Activated naive CD8-positive, alpha-beta T cell treated with anti-CD3 and anti-CD28 coated beads, Interleukin-2, amount 10 ng/mL, durations not matched to agents 7 days and 5 days (primary cell): ENCODE data around the gene SURF4. TPM values are rescaled to one million over a fixed set of nuclear protein-coding genes. Genes with fewer than 3 reads are reported as not detected.

Experiments used
- ATAC-seq: fragments of 150-1000 bp; cut with Tn5 transposase; one replicate; pipeline ENCODE4 v1.10.0; 2021; ENCODE audit warnings: low read depth, moderate library complexity
- POLR2A ChIA-PET: fragments of 350-600 bp; sonication (Branson Sonifier 250); formaldehyde crosslinking; loops from one replicate; lab custom pipeline; 2021; ENCODE audit warnings: antibody characterized with exemption; lab: Charles Lee
- DNase-seq: peaks from one replicate; pipeline ENCODE4 v3.0.0; 2021
- H3K27ac Mint-ChIP-seq: one replicate; pipeline ENCODE4 v1.8.0; 2022; ENCODE audit warnings: mild to moderate bottlenecking, mixed read lengths
- H3K27me3 Mint-ChIP-seq: one replicate; pipeline ENCODE4 v1.8.0; 2022; ENCODE audit warnings: mild to moderate bottlenecking, moderate library complexity, mixed read lengths
- H3K36me3 Mint-ChIP-seq: one replicate; pipeline ENCODE4 v1.8.0; 2021; ENCODE audit warnings: mild to moderate bottlenecking, mixed read lengths
- H3K4me1 Mint-ChIP-seq: one replicate; pipeline ENCODE4 v1.8.0; 2021; ENCODE audit warnings: mixed read lengths
- H3K4me3 Mint-ChIP-seq: one replicate; pipeline ENCODE4 v1.8.0; 2022; ENCODE audit warnings: mild to moderate bottlenecking, moderate library complexity, mixed read lengths
- H3K9me3 Mint-ChIP-seq: one replicate; pipeline ENCODE4 v1.8.0; 2021; ENCODE audit warnings: mixed read lengths
- total RNA-seq, 2 experiments: library from RNA; stranded (reverse); gene quantifications; one replicate each; pipeline ENCODE4 v1.2.3, GENCODE V29; 2021

SURF4 gene
- total RNA-seq, 2 experiments from 2014 or later, result 160 to 161 TPM

DNA sequence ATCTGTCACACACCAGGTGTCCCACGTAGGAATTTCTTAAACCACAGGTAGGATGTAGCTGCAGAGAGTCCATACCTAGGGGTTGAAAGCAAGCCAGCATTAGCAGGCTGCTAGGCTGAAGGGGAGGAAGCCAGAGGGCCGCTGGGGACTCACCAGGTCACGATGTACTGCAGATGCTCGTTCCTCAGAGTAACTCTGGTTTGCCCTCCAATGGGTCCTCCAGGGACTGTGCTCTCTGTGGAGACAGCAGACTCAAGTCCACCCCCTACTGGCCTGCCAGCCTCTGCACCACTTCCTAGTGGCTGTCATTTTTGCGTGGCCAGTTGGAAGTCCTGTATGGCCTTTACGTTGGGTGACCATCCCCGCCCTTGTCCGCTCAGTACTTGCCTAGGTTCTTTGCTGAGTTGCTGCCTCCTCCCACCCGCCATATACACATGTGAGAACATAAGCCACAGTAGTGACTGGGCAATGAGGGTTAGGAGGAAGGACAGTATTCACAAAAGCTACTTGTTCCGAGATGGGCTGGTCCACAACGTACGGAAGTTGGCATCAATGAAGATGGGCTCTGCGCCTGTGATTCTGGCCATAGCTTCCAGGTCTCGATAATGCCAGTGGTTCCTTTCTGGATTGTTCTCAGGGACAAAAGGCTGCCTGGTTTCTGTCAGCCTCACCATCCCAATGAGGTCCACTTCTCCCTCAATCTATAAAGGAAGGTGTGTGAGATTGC, 23.8 kb downstream of the SURF4 start:
- POLR2A ChIA-PET, result interaction anchor here (6.5 kb wide), 1 partner anchor 20 kb away, joined by 147 read pairs; no protein-coding TSS in a partner anchor

DNA sequence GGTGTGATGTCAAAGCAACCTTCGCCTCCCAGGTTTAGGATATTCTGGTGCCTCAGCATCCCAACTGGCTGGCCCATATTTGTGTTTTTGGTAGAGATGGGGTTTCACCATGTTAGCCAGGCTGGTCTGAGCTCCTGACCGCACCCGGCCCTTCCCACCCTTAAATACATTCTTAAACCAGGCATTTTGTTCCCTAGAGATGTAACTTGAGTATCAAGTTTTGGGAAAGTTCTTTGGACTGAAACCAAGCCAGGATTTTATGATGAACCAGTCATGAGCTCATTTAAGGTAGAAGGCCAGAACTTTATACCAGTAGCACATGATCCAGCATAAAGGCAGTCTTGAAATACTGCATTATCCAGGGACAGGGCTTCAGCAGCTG, 24.3 kb downstream of the SURF4 start:
- no peaks in the 10 kb centered on the region for H3K9me3 Mint-ChIP-seq
- no peak overlapping the region for H3K4me3 Mint-ChIP-seq
- H3K4me1 Mint-ChIP-seq, result peaks cover 29% of the 10 kb centered on the region
- no peak overlapping the region for H3K27ac Mint-ChIP-seq
- ATAC-seq (no peak), DNase-seq (no peak)
- H3K36me3 Mint-ChIP-seq, result peaks cover 35% of the 10 kb centered on the region
- POLR2A ChIA-PET, result interaction anchor here (6.5 kb wide), 1 partner anchor 21 kb away, joined by 147 read pairs; no protein-coding TSS in a partner anchor
- H3K27me3 Mint-ChIP-seq, result no peaks in the 10 kb centered on the region

More for the DNA sequence above, 23.8 kb downstream of the SURF4 start:
- Mint-ChIP-seq H3K27ac (no peak overlapping the region), H3K4me3 (no peak overlapping the region), H3K27me3 (no peaks in the 10 kb centered on the region), H3K36me3 (peaks cover 33% of the 10 kb centered on the region), H3K4me1 (peaks cover 25% of the 10 kb centered on the region), H3K9me3 (no peaks in the 10 kb centered on the region)
- ATAC-seq (no peak), DNase-seq (no peak)

DNA sequence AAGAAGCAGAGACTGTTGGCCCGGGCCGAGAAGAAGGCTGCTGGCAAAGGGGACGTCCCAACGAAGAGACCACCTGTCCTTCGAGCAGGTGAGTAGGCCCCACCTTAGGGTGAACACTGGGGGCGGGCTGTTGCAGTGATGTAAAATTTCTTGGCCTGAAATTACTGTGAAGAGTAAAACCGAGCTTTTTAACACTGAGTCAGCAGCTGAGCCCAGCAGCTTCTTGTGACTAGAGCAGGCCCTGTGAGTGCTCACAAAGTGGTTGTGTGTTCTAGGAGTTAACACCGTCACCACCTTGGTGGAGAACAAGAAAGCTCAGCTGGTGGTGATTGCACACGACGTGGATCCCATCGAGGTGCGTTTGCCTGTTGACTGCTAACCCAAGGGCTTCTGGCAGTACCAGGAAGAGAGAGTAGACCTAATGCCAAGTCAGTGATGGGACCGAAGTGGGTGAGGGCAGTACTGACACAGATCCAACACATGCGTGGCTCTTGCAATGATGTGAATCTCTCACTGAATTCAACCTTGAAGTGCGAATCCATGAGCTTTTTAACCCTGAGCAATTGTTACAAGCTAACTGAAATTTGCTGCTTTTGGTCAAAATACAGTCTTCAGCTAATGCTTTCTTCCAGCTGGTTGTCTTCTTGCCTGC, 25.8 kb downstream of the SURF4 start:
- H3K9me3 Mint-ChIP-seq, result no peaks in the 10 kb centered on the region
- POLR2A ChIA-PET, result interaction anchor here (1.1 to 6.5 kb wide), 2 partner anchors 10 to 22 kb away, joined by 3 to 147 read pairs; no protein-coding TSS in a partner anchor
- no peaks in the 10 kb centered on the region for H3K27me3 Mint-ChIP-seq
- ATAC-seq (no peak), DNase-seq (no peak)
- H3K4me3 Mint-ChIP-seq, result no peak overlapping the region
- no peak overlapping the region for H3K27ac Mint-ChIP-seq
- H3K36me3 Mint-ChIP-seq, result peaks cover 40% of the 10 kb centered on the region
- peaks cover 34% of the 10 kb centered on the region for H3K4me1 Mint-ChIP-seq

DNA sequence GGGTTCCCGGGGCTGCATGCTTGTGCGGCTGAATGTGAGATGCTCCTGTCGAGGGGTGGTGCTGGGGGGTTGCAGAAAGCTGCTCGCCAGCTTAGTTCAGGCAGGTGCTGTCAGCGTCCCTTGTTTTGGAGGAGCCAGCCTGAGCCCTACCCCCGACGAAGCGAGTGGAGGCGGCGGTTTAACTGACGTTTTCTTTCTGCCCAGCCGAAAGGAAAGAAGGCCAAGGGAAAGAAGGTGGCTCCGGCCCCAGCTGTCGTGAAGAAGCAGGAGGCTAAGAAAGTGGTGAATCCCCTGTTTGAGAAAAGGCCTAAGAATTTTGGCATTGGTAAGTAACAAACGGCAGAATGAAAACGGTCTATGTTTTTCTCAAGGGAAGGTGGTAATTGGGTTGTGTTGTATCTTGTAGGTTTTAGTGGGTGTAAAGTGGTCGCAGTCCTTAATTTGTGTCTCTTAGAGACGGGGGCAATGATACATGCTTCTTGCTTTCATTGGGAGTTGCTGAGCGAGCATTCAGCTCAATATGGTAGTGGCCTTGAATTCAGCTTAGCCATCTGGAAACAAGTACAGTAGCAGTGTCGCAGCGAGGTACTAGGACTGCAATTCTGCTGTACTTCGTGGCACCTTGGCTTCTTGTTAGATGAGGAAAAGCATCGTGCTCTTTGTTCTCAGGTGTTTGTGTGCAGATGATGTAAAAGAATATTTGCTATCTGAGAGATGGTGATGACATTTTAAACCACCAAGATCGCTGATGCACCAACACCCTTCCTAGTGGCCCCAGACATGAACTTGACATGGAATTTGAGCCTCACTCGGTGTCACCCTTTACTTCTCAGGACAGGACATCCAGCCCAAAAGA, 26.9 kb downstream of the SURF4 start:
- ATAC-seq (peak; percentile 5), DNase-seq (no peak)
- Mint-ChIP-seq H3K27ac (peak overlapping the region; percentile 99), H3K36me3 (peaks cover 40% of the 10 kb centered on the region), H3K4me3 (peak overlapping the region; percentile 100), H3K9me3 (no peaks in the 10 kb centered on the region), H3K27me3 (no peaks in the 10 kb centered on the region), H3K4me1 (peaks cover 33% of the 10 kb centered on the region)
- POLR2A ChIA-PET, result interaction anchor here (0.7 to 6.5 kb wide), 11 partner anchors 8 to 334 kb away, joined by 3 to 147 read pairs (median 6); partner anchors contain the start of genes STKLD1, SURF1, SURF2 and SURF6

DNA sequence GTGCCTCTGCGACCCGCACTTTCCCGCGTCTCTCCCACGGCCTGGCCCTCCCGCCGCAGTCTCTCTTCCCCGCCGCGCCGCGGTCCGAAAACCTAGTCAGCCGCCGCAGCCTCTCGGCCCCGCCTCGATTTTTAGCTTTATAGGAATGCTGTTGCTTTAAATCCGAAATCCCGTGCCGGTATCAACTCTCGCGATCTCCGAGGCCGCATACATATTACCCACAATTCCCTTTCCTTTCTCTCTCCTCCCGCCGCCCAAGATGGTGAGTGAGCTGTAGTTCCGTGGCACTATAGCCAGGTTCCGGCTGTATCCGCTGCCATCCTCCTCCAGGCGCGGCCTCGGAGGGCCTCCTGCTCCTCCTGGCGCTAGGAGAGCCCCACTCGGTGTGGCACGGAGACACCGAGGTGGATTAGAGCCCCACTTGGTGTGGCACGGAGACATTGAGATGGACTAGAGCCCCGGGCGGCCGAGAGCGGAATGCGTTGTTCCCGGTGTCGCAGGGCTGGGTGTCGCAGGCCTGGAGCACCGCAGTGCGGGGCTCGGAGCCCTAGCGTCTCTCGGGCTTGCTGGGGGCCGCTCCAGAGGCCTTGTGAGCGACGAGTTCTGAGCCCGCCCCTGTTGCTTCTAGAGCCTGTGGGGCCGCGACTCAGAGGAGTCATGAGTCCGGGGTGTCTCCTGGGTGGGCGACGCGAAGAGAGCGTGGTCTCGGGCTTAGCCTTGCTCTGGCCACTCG, 27.7 kb downstream of the SURF4 start, which contains the start of the genes MED22 and RPL7A:
Gene MED22 (minus strand): TSS at position 147 of the 733 bp plus-strand sequence. CDS start 1,469 bp downstream, outside the sequence.
Gene RPL7A (plus strand): TSS at position 234 of the 733 bp plus-strand sequence. CDS start 26 bp downstream, at position 260.
- POLR2A ChIA-PET, result interaction anchor here (0.7 to 6.5 kb wide), 15 partner anchors 8 to 335 kb away, joined by 3 to 147 read pairs (median 5); partner anchors contain the start of genes STKLD1, SURF1, SURF2 and SURF6
- Mint-ChIP-seq H3K4me1 (peaks cover 30% of the 10 kb centered on the region), H3K4me3 (peak within 1 kb of the TSS; percentile 100), H3K9me3 (no peaks in the 10 kb centered on the region), H3K36me3 (peaks cover 39% of the 10 kb centered on the region), H3K27ac (peak within 1 kb of the TSS; percentile 99), H3K27me3 (no peaks in the 10 kb centered on the region)
- ATAC-seq (peak; percentile 78), DNase-seq (peak; percentile 87)

DNA sequence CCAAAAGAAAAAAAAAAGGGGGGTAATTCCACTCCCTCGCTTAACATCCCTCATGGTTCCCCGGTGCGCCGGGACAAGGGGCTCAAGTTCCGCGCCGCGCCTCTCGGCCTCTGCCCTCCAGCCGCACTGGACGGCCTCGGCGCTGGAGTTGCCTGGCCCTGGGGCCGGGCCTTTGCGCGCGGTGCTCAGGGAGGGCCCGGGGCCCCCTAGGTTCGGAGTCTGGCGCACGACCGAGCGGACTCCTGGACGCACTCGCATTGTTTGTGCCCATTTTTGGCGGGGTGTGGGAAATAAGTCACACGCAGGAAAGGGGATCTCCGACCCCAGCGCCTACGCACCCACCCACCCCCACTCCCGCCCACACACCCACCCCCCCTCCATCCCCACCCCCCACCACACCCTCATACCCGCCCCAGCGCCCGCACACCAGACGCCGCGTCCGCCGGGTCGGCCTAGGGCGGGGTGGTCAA, 28.3 kb downstream of the SURF4 start:
- Mint-ChIP-seq H3K4me1 (peaks cover 30% of the 10 kb centered on the region), H3K9me3 (no peaks in the 10 kb centered on the region), H3K36me3 (peaks cover 37% of the 10 kb centered on the region), H3K27ac (peak overlapping the region; percentile 99), H3K4me3 (peak overlapping the region; percentile 100), H3K27me3 (no peaks in the 10 kb centered on the region)
- POLR2A ChIA-PET, result interaction anchor here (0.8 to 6.5 kb wide), 14 partner anchors 8 to 336 kb away, joined by 3 to 147 read pairs (median 5); partner anchors contain the start of genes STKLD1, SURF1, SURF2 and SURF6
- ATAC-seq (peak; percentile 37), DNase-seq (peak; percentile 73)

DNA sequence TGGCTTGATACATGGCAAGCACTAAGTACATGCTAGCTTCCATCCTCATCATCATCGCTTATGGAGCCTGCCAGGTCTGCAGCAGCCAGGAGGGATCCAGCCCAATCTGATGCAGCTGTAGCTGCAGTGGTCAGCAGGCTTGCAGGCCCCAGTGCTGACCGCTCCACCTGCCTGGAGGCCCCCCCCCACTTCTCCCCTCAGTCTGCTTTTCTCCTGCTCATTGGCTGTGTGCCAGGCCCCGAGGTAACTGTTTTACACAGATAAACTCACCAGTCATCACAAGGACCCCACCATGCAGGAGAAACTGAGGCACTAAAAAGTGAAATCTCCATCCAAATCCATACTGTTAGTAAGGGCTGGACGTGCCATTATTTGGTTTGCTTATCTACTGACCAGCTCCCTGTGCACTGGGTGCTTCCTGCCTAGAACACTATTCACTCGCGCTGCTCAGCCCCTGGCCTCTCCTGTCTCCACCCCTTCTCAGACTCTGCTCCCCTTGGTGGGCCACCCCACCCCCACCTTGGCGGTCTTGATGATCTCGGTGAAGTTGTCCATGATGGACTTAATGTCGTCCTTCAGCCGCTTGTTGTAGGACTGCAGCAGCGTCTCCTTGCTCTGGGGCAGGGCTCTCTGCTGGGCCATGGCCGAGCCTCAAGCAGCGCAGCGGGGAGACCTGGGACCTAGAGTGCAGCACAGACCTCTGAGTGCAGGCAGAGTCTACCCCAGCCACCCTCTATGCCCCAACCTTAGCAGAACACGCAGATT, 29.7 kb downstream of the SURF4 start:
- Mint-ChIP-seq H3K4me1 (peaks cover 34% of the 10 kb centered on the region), H3K27me3 (no peaks in the 10 kb centered on the region), H3K4me3 (peak overlapping the region; percentile 99), H3K9me3 (no peaks in the 10 kb centered on the region), H3K36me3 (peaks cover 32% of the 10 kb centered on the region), H3K27ac (peak overlapping the region; percentile 85)
- POLR2A ChIA-PET, result interaction anchor here (2.8 to 6.5 kb wide), 2 partner anchors 10 to 26 kb away, joined by 30 to 147 read pairs; partner anchors contain the start of genes SURF1 and SURF2
- ATAC-seq, result no peak
- DNase-seq, result no peak

DNA sequence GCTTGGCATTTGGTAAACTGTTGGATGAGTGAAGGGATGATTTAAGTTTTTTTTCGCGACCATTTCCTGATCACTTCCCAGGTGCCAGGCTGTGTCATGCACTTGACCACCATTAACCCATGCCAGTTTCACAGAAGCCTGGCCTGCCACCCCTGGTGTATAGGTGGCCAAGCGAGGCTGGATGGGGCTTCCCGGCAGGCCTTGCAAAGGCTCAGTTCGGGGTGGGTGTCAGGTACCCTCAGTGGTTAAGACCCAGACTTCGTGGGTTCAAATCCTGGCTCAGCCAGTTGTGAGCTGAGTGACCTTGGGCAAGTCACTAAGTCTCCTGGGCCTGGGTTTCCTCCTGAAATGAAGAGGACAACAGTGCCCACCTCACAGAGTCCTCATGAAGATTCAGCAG, 30.3 kb downstream of the SURF4 start:
- ATAC-seq (no peak), DNase-seq (no peak)
- Mint-ChIP-seq H3K9me3 (no peaks in the 10 kb centered on the region), H3K27me3 (no peaks in the 10 kb centered on the region), H3K27ac (no peak overlapping the region), H3K4me3 (no peak overlapping the region), H3K36me3 (peaks cover 30% of the 10 kb centered on the region), H3K4me1 (peaks cover 37% of the 10 kb centered on the region)
- POLR2A ChIA-PET, result interaction anchor here (1.1 kb wide), 1 partner anchor 29 kb away, joined by 4 read pairs; no protein-coding TSS in a partner anchor

DNA sequence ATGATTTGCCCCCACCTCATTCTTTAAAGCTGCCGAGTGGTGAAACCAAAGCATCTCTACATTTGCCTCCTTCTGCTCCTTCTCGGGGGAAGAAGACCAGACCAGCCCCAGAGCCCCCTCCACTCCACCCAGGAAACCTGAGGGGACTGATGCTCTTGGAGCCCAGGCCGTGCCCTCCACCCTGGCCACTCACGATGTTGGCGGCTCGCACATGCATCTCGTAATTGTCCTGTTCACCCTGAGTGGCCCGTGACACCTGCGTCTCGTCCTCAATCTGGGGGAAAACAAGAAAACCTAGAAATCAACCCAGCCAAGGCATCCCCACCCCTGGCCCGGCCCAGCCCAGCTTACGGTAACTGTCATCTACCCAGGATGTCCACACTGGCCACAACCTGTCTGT, 30.9 kb downstream of the SURF4 start:
- H3K27ac Mint-ChIP-seq, result no peak overlapping the region
- peaks cover 38% of the 10 kb centered on the region for H3K4me1 Mint-ChIP-seq
- no peaks in the 10 kb centered on the region for H3K27me3 Mint-ChIP-seq
- no peaks in the 10 kb centered on the region for H3K9me3 Mint-ChIP-seq
- DNase-seq, result no peak
- peaks cover 32% of the 10 kb centered on the region for H3K36me3 Mint-ChIP-seq
- no peak overlapping the region for H3K4me3 Mint-ChIP-seq
- POLR2A ChIA-PET, result interaction anchor here (1.1 kb wide), 1 partner anchor 30 kb away, joined by 4 read pairs; no protein-coding TSS in a partner anchor
- ATAC-seq, result no peak

DNA sequence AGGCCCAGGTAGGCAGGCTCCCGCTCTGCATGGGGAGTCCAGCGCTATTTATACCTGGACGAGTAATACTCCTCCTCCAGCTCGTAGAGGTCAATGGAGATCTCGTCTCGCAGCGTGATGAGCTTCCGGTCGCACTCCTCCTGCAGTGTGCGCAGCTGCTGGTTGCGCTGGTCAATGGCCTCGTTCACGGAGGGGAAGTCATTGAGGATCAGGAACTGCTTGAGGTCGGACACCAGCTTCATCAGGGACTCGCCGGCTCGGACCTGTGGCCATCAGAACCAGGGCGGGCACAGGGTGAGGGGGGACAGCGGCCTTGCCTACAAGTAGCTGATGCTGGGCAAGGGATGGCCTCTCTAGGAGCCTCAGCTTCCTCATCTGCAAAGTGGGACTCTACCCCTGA, 31.8 kb downstream of the SURF4 start:
- Mint-ChIP-seq H3K36me3 (peaks cover 32% of the 10 kb centered on the region), H3K4me3 (no peak overlapping the region), H3K27me3 (no peaks in the 10 kb centered on the region), H3K27ac (no peak overlapping the region), H3K9me3 (no peaks in the 10 kb centered on the region), H3K4me1 (peaks cover 37% of the 10 kb centered on the region)
- ATAC-seq (no peak), DNase-seq (no peak)
- POLR2A ChIA-PET, result no interaction called here

DNA sequence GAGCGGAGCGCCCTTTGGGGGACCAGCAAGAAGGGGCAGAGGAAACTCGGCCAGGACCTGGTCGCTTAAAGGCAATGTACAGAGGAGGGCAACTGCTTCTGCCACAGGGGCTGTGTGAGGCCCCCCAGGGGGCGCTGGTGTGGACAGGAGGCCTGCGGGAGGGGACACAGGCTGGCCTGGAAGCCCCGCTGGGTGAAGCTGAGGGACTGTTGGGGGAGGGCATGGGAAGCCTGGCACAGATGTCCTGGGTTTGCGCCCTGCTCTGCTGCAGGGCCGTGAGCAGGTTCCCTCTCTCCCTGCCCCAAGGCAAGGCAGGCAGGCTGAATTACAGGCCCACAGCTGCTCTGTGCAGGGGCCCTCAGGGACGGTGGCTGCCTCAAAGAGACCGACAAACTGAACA, 33.3 kb downstream of the SURF4 start:
- peaks cover 30% of the 10 kb centered on the region for H3K36me3 Mint-ChIP-seq
- no peaks in the 10 kb centered on the region for H3K9me3 Mint-ChIP-seq
- POLR2A ChIA-PET, result interaction anchor here (1.4 to 1.6 kb wide), 2 partner anchors 13 to 32 kb away, joined by 4 to 6 read pairs; partner anchors contain the start of genes SURF1 and SURF2
- peaks cover 34% of the 10 kb centered on the region for H3K4me1 Mint-ChIP-seq
- DNase-seq, result no peak
- H3K27me3 Mint-ChIP-seq, result no peaks in the 10 kb centered on the region
- H3K4me3 Mint-ChIP-seq, result no peak overlapping the region
- ATAC-seq, result no peak
- no peak overlapping the region for H3K27ac Mint-ChIP-seq
